GM12891 (cell line): ENCODE measurements around the gene SNTB2.

Experiments
- DNase-seq: peaks from one replicate; pipeline ENCODE4 v3.0.0; 2011; ENCODE audit warnings: low spot score; ENCODE audit not compliant: insufficient read length
- FAIRE-seq: peaks from 2 replicates; lab custom pipeline; 2011; peaks lifted over from hg19 to GRCh38; lab: Jason Lieb, UNC
- PAX5 ChIP-seq: IDR thresholded peaks from 2 replicates; pipeline ENCODE4 v1.6.1; 2011; ENCODE audit warnings: low read length, moderate library complexity, mild to moderate bottlenecking; ENCODE audit not compliant: insufficient read depth, severe bottlenecking
- POLR2A ChIP-seq: IDR thresholded peaks from 2 replicates; pipeline ENCODE4 v1.6.1; 2011; ENCODE audit warnings: low read depth, low read length, control low read depth
- POLR2AphosphoS5 ChIP-seq: IDR thresholded peaks from 2 replicates; pipeline ENCODE4 v1.6.1; 2011; ENCODE audit warnings: low read depth, low read length, control low read depth
- POU2F2 ChIP-seq: IDR thresholded peaks from 2 replicates; pipeline ENCODE4 v1.6.1; 2011; ENCODE audit warnings: low read depth, mild to moderate bottlenecking, control low read depth, low read length, moderate library complexity
- SPI1 ChIP-seq: IDR thresholded peaks from 2 replicates; pipeline ENCODE4 v1.6.1; 2011; ENCODE audit warnings: low read depth, low read length, control low read depth
- TAF1 ChIP-seq: IDR thresholded peaks from 2 replicates; pipeline ENCODE4 v1.6.1; 2011; ENCODE audit warnings: low read depth, low read length, control low read depth

SNTB2 gene

GRCh38 chr16:69314534-69314933, 127.6 kb downstream of the SNTB2 start:
- no peak for DNase-seq
- FAIRE-seq, result no peak
- TF ChIP-seq TAF1 (no peak), POU2F2 (no peak), PAX5 (no peak), SPI1 (no peak), POLR2AphosphoS5 (no peak), POLR2A (no peak)

- no peak for TF ChIP-seq SPI1
- TF ChIP-seq POU2F2, result no peak
- no peak for TF ChIP-seq POLR2AphosphoS5
- no peak for TF ChIP-seq POLR2A
- TF ChIP-seq TAF1, result no peak
- TF ChIP-seq PAX5, result no peak
- DNase-seq (no peak), FAIRE-seq (no peak)
These were observed 128.7 kb downstream of the SNTB2 start for GRCh38 chr16:69315486-69316311.

- no peak for FAIRE-seq
- no peak for DNase-seq
- TF ChIP-seq POLR2AphosphoS5 (0 out of 2 replicates have a peak, but pooled peaks have one; percentile 26), PAX5 (no peak), POLR2A (no peak), POU2F2 (no peak), TAF1 (no peak), SPI1 (no peak)
These were observed 129.7 kb downstream of the SNTB2 start for GRCh38 chr16:69316595-69317034.

GRCh38 chr16:69318177-69318910, 131.4 kb downstream of the SNTB2 start:
- DNase-seq (no peak), FAIRE-seq (no peak)
- no peak for TF ChIP-seq SPI1
- no peak for TF ChIP-seq POLR2A
- no peak for TF ChIP-seq PAX5
- no peak for TF ChIP-seq POLR2AphosphoS5
- TF ChIP-seq POU2F2, result no peak
- TF ChIP-seq TAF1, result no peak

GRCh38 chr16:69318911-69319289, 131.9 kb downstream of the SNTB2 start:
- TF ChIP-seq PAX5 (no peak), POU2F2 (no peak), POLR2AphosphoS5 (no peak), POLR2A (no peak), TAF1 (no peak), SPI1 (no peak)
- DNase-seq (no peak), FAIRE-seq (no peak)

- DNase-seq, result no peak
- FAIRE-seq, result no peak
- no peak for TF ChIP-seq TAF1
- no peak for TF ChIP-seq POLR2A
- no peak for TF ChIP-seq POLR2AphosphoS5
- no peak for TF ChIP-seq PAX5
- TF ChIP-seq SPI1, result no peak
These were observed 132.4 kb downstream of the SNTB2 start for GRCh38 chr16:69319381-69319780.

GRCh38 chr16:69319826-69320739, 133.1 kb downstream of the SNTB2 start:
- no peak for TF ChIP-seq POLR2AphosphoS5
- no peak for TF ChIP-seq TAF1
- TF ChIP-seq POU2F2, result no peak
- no peak for TF ChIP-seq POLR2A
- FAIRE-seq (no peak), DNase-seq (no peak)

GRCh38 chr16:69320740-69321073, 133.7 kb downstream of the SNTB2 start:
- TF ChIP-seq POU2F2, result no peak
- TF ChIP-seq POLR2AphosphoS5, result 0 out of 2 replicates have a peak, but pooled peaks have one; percentile 29
- FAIRE-seq (no peak), DNase-seq (no peak)

GRCh38 chr16:69321080-69321479, 134.1 kb downstream of the SNTB2 start:
- FAIRE-seq (no peak), DNase-seq (no peak)
- TF ChIP-seq SPI1 (no peak), POLR2AphosphoS5 (no peak), POLR2A (no peak), PAX5 (no peak), POU2F2 (no peak), TAF1 (no peak)
